Esophagus (tissue), 2 donors: ENCODE data around the gene KLRG1. TPM values are rescaled to one million over a fixed set of nuclear protein-coding genes. Genes with fewer than 3 reads are reported as not detected.

ENCODE experiments used
- H3K27ac ChIP-seq, 2 donors: one replicate each; pipeline ENCODE4 v1.5.1; 2013; ENCODE audit warnings: low read depth in 2 of 2, mild to moderate bottlenecking in 2 of 2, inconsistent platforms in 1 of 2, low read length in 1 of 2, moderate library complexity in 1 of 2
- H3K27me3 ChIP-seq, 2 donors: one replicate each; pipeline ENCODE4 v1.6.1; 2013; ENCODE audit warnings: low read length in 2 of 2, control low read depth in 1 of 2, mild to moderate bottlenecking in 1 of 2; ENCODE audit not compliant: insufficient read depth in 2 of 2, control insufficient read depth in 1 of 2
- H3K36me3 ChIP-seq, 2 donors: one replicate each; pipeline ENCODE4 v1.6.1; 2013; ENCODE audit warnings: low read length in 1 of 2; ENCODE audit not compliant: control insufficient read depth in 2 of 2, insufficient read depth in 2 of 2
- H3K4me1 ChIP-seq, 2 donors: one replicate each; pipeline ENCODE4 v1.6.1; 2013; ENCODE audit warnings: low read length in 1 of 2; ENCODE audit not compliant: control insufficient read depth in 2 of 2, insufficient read depth in 2 of 2
- H3K4me3 ChIP-seq, 2 donors: one replicate each; pipeline ENCODE4 v1.5.1; 2013; ENCODE audit warnings: low read length in 2 of 2, mild to moderate bottlenecking in 2 of 2, low read depth in 1 of 2, moderate library complexity in 1 of 2
- H3K9me3 ChIP-seq, 2 donors: one replicate each; pipeline ENCODE4 v1.6.1; 2013; ENCODE audit warnings: mild to moderate bottlenecking in 2 of 2, low read depth in 1 of 2, low read length in 1 of 2, moderate library complexity in 1 of 2; ENCODE audit not compliant: control insufficient read depth in 2 of 2, insufficient read depth in 1 of 2
- WGBS, 2 donors: extraction: QIAGEN DNeasy Blood & Tissue Kit; methylation state at CpG; one replicate each; pipeline ENCODE4 v1.1.7; 2013; 5-methylcytosine and 5-hydroxymethylcytosine counted together
- polyA plus RNA-seq, 2 donors: library from polyadenylated mRNA; stranded (reverse); fragments of 200-250 nt; gene quantifications; one replicate each; pipeline ENCODE4 v1.2.3, GENCODE V29; 2013
- donor health status: healthy with polysubstance abuse.
- donor health status: Bipolar disorder and iron deficiency.

Gene KLRG1
- under 1 TPM; 0.47 to 0.52 TPM for polyA plus RNA-seq

DNA sequence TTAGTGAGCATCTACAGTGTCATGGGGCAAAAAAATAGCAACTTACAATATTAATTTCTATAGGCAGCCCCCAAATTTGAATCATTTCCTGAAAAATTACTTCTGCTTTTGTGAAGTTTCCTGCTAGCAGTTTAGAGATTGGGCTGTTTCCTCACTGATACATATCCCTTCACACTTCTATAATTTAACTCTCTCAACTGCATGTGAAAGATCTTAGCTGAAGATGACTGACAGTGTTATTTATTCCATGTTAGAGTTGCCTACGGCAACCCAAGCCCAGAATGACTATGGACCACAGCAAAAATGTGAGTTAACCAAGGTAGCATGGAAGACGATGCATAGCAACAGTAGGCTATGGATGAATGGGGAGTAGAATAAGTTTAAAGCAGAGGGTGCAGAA is at the start of gene KLRG1:
Gene KLRG1 (plus strand): TSS at position 134 of the 400 bp plus-strand sequence. CDS start 90 bp downstream, at position 224.
- WGBS, 2 donors = 82 to 83% methylated on average over 2 of the region's 2 CpGs
- H3K27me3 ChIP-seq = no peaks in the 10 kb centered on the region
- no peaks in the 10 kb centered on the region for H3K4me1 ChIP-seq
- H3K27ac ChIP-seq = no peak within 1 kb of the TSS
- H3K9me3 ChIP-seq = no peaks in the 10 kb centered on the region
- no peaks in the 10 kb centered on the region for H3K36me3 ChIP-seq
- H3K4me3 ChIP-seq = no peak within 1 kb of the TSS

DNA sequence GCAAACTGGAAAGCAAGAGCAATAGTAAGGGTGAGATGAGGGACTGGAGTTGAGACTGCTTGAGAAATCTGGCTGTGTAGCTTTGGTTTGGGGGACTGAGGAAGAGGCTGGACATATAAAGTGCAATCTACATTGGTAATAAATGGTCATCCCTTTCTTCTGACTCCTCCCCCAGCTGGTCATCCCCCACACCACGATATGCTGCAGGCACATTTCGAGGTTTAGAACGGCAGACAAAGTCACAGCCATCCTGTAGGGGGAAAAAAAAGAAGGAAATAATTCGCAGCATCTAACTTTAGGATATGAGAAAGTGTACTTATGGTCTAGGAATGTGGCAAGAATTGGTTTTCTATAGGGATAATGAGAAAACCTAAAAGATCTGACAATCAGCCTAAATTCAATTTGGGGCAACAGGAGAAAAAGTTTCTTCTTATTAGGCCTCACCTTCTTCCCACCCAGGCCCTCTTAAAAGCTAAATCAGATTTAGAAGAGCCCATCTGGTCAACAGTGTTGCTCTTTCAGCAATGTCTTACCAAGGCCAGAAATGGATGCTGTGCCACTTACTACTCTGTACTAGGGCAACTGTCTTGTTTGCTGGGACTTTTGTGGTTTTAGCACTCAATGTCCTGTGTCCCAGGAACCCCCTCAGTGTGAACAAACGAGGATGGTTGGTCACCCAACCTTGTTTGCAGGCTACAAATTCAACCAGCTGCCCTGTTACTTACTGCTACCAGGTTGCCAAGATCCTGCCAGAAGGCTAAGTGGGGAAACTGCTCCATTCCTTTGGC is 47.5 kb upstream of the KLRG1 start:
- Histone ChIP-seq H3K9me3 (no peaks in the 10 kb centered on the region), H3K27ac (no peak overlapping the region), H3K36me3 (peaks cover 22 to 25% of the 10 kb centered on the region in 2 donors), H3K4me3 (no peak overlapping the region), H3K4me1 (no peaks in the 10 kb centered on the region), H3K27me3 (no peaks in the 10 kb centered on the region)
- 75 to 80% methylated on average over 5 of the region's 5 CpGs for WGBS, 2 donors

DNA sequence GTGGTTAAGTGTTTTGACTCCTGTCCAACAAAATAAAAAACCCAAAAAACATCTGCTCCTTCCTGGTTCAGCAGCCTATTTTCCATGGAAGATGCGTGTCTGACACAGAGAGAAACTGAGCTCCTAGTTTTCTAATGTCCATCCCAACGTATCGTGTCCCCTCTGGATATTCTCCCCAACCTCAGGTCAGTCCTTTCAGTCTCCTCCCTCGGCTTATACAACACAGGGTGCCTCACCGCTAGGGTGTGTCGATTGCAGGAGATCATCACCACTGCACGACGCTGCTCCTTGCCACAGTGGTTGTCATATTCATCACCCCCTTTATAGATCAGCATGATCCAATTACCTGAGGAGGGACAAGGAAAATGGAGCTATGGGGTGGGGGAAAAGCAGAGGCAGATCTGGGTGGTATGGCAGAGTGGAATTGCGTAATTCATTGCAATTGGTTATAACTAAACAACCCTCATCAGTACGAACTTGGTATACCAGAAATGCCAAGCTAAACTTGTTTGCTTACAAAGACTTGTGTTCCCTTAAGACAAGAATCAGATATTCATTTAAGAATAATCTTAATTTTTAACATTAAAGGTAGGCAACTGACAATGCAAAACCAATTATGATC is 45.7 kb upstream of the KLRG1 start:
- Histone ChIP-seq H3K4me1 (no peaks in the 10 kb centered on the region), H3K9me3 (no peaks in the 10 kb centered on the region), H3K27me3 (no peaks in the 10 kb centered on the region), H3K36me3 (peaks cover 14 to 20% of the 10 kb centered on the region in 2 donors), H3K4me3 (no peak overlapping the region), H3K27ac (no peak overlapping the region)
- 90 to 94% methylated on average over 10 of the region's 10 CpGs for WGBS, 2 donors

DNA sequence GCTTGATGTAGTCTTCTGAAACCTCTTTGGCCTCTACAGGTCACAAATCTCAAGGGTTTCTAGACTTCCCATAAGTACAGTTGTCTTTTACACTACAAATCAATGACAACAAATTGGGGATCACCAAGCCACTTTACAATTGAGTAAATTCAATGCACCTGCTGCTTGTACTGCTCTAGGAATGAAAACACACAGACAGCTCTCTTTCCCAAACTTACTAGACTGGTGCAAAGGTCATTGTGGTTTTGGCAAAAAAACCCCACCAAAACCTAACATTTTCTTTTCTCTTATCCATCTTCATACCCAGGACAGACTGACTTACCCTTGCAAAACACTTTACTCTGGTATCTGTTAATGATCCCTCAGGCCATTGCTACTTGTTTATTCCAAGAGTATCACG is 42.6 kb upstream of the KLRG1 start:
- no peaks in the 10 kb centered on the region for H3K27me3 ChIP-seq
- H3K27ac ChIP-seq = no peak overlapping the region
- H3K36me3 ChIP-seq = peaks cover 11 to 17% of the 10 kb centered on the region in 2 donors
- no peak overlapping the region for H3K4me3 ChIP-seq
- no peaks in the 10 kb centered on the region for H3K9me3 ChIP-seq
- no peaks in the 10 kb centered on the region for H3K4me1 ChIP-seq
- WGBS, 2 donors = 56 to 76% methylated on average over 1 of the region's 1 CpG

DNA sequence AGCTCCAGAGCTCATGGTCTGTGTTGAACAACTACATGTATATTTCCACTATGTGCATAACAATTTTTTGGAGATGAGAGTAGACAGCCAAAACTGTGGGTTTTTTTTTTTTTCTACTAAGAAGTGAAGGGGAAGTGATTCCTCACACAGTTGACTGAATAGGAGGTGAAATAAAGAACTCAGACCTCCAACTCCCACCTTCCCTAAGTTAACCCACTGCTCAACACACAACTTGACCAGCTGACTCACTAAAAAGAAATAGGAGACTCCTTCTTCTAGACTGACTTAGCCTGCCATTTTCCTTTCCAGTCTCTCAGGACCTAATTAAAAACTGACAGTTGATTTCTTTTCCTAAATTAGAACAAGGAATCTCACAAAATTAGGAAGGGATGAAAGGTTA is 41.6 kb upstream of the KLRG1 start:
- Histone ChIP-seq H3K27ac (no peak overlapping the region), H3K36me3 (peaks cover 11 to 12% of the 10 kb centered on the region in 2 donors), H3K4me3 (no peak overlapping the region), H3K9me3 (no peaks in the 10 kb centered on the region), H3K4me1 (no peaks in the 10 kb centered on the region), H3K27me3 (no peaks in the 10 kb centered on the region)

DNA sequence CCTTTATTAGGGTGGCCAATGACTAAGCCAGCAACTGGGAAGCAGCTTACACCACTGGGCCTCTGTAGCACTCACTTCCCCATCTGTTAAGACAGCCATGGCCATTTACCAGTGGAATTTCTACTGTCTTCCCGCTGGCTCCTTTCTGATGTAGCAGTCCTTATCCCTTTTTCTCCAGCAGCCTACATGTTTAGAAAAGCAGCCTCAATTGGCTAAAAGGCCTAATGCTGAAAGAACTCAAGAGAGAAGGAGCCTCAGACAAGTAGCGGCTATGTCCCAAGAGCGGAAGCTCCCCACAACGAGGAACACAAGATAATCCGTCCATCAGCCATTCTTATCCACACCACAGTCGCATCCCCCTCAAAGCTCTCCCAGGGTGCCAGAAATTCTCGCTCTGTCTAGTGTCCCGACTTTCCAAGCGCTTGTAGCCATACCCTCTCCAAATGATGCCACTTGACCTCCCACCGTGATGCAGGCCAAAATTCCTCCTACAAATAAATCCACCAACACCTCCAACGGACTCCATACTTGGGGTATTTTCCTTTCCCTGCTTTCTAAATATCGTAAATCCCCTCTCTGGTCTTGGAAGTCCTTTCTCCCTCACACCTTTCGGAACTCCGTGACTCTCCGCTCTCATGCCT is 40.5 kb upstream of the KLRG1 start:
- Histone ChIP-seq H3K4me3 (peak overlapping the region; percentile 76 to 80), H3K27ac (peak overlapping the region; percentile 99), H3K9me3 (no peaks in the 10 kb centered on the region), H3K36me3 (peaks cover 4 to 5% of the 10 kb centered on the region in 2 donors), H3K27me3 (no peaks in the 10 kb centered on the region), H3K4me1 (no peaks in the 10 kb centered on the region)
- 1% methylated on average over 15 of the region's 15 CpGs for WGBS, 2 donors

DNA sequence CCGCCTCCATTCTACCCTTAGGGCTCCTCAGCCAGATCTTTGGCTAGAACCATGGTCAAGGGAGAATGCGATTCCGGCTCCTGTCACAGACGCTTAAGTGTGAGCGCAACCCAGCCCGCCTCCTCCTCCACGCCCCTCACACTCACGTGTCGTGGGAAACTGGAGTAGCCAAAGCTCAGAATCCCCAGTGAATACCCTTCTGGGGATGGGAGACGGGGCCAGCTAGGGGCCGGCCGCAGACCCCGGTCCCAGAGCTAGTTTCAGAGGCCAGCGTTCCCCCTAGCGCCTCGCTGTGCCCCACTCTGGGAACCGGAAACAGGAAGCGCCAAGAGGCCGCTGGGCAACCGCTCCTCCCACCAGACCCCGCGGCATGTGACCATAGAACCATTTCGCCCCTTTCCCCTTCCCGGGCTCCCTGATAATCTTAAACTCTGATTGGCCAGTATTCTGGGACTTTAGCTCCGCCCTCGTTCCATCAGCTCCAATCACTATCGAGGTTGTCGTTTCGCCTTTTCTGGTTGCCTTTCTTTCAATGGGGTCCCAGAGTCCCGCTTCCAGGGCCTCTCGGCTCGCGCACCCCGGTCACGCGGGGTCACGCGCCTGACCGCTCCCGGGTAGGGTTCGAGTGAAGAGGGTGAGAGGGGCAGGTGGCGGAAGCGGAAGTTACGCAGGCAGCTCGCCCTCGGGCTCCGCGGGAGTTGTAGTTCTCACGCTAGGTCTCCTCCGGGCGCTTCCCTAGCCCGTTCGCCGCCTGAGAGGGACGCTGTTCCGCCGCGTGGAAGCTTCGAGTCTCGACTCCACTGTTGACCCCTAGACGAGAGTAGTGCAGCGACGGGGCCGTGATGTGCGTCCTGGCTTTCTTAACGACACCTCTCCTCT is 39.8 kb upstream of the KLRG1 start, which contains the start of gene M6PR:
Gene M6PR (minus strand): TSS at position 304 of the 879 bp plus-strand sequence. CDS start 3,241 bp downstream, outside the sequence.
- peak within 1 kb of the TSS; percentile 99 for H3K27ac ChIP-seq
- H3K4me1 ChIP-seq = no peaks in the 10 kb centered on the region
- H3K27me3 ChIP-seq = no peaks in the 10 kb centered on the region
- peak within 1 kb of the TSS; percentile 76 to 80 for H3K4me3 ChIP-seq
- 0% methylated on average over 66 of the region's 66 CpGs for WGBS, 2 donors
- no peaks in the 10 kb centered on the region for H3K9me3 ChIP-seq
- H3K36me3 ChIP-seq = peaks cover 3 to 5% of the 10 kb centered on the region in 2 donors

DNA sequence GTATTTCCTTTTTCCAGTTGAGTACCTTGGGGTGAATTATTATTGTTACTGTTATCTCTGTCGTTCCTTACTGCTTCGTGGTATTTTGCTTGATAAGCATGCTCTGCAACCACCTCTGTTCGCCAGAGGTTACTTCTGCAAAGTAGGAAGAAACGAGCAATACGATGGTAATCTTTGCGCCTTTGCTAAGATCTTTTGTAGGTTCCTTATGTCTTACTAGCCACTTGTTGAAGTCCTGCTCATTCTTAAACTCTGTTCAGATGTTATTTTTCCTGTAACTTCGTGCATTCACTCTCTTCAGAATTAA is 39.2 kb upstream of the KLRG1 start:
- 0% methylated on average over 7 of the region's 7 CpGs for WGBS, 2 donors
- no peaks in the 10 kb centered on the region for H3K4me1 ChIP-seq
- H3K9me3 ChIP-seq = no peaks in the 10 kb centered on the region
- peaks cover 2 to 3% of the 10 kb centered on the region in 2 donors for H3K36me3 ChIP-seq
- peak overlapping the region; percentile 76 to 80 for H3K4me3 ChIP-seq
- peak overlapping the region; percentile 99 for H3K27ac ChIP-seq
- H3K27me3 ChIP-seq = no peaks in the 10 kb centered on the region
